ENCODE results near the gene TENT5C. TPM values are rescaled to one million over a fixed set of nuclear protein-coding genes. Genes with fewer than 3 reads are reported as not detected.
A peak's percentile ranks its signal among the peaks of the same experiment; 100 is the strongest.

Gene TENT5C
- total RNA-seq, 2 experiments from 2014 or later, result 64.5 to 66.1 TPM

GRCh38 chr1:117635805-117636204 is 30.0 kb downstream of the TENT5C start:
- DNase-seq, result no peak
- Mint-ChIP-seq H3K4me3 (no peak overlapping the region), H3K9me3 (no peaks in the 10 kb centered on the region), H3K4me1 (peaks cover 42% of the 10 kb centered on the region), H3K27me3 (no peaks in the 10 kb centered on the region), H3K27ac (no peak overlapping the region), H3K36me3 (ENCODE audit: low read depth) (no peaks in the 10 kb centered on the region)
- ChIA-PET POLR2A (interaction anchor here (1.2 kb wide), 1 partner anchor 18 kb away, joined by 3 read pairs; no protein-coding TSS in a partner anchor), CTCF (interaction anchor here (1.4 kb wide), 1 partner anchor 11 kb away, joined by 3 read pairs; no protein-coding TSS in a partner anchor)

DNA sequence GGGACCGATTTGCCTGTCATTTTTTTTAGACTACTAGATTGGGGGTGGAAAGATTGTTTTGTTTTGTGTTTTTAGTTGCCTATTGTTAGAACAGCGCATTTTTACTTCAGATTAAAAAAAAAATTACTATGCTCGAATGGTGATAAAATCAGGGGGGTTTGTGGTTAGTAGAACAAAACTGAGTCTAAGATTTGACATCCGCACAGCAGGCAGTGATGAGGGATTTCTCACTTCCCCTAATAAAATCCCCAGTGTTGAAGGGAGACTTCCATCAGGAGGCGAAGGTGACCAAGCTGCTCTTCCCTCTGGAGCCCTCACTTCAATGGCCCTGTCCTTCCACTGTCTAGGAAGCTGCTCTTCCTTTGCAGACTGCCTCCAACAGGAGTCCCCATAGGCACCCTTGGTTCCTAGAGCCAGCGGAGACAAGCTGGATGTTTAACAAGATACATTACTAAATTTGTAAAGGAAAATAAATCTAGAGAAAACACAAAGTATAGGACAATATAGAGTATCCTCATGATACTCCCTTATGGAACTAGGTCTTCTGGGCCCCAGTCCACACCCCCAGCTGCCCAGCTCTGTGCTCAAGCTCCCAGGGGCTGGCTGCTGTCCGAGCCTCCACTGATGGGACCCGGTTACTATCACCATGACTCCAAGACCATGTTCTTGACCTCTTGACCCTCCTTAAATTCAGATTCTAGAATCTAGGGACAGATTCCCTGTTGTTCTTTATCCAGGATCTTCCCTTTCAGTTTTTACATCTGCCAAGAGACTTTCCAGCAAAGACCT is 31.0 kb downstream of the TENT5C start:
- Mint-ChIP-seq H3K36me3 (ENCODE audit: low read depth) (no peaks in the 10 kb centered on the region), H3K27ac (no peak overlapping the region)
- POLR2A ChIA-PET, result interaction anchor here (1.2 to 1.4 kb wide), 3 partner anchors 9 to 31 kb away, joined by 3 read pairs; partner anchors contain the start of gene TENT5C

DNA sequence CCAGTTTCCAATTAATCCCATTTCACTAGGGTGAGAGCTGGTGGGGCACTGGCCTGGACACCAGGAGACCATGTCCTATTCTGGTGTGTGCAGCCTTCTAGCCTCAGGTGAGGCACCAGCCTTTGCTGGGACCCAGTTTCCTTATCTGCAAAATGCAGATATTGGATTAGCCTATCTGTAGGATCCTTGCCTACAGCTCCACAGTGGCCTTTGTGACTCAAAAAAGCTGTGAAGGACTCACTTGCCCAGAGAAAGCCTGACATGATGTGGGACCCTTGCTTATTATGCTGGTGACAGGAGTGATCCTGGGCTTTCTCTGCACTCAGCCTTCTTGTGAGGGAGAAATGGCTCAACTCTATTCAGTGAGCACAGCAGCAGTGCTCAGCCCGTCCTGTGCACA is 32.3 kb downstream of the TENT5C start:
- peak; percentile 8 for DNase-seq
- Mint-ChIP-seq H3K9me3 (no peaks in the 10 kb centered on the region), H3K27ac (no peak overlapping the region), H3K4me1 (peaks cover 23% of the 10 kb centered on the region), H3K4me3 (no peak overlapping the region), H3K36me3 (ENCODE audit: low read depth) (no peaks in the 10 kb centered on the region), H3K27me3 (no peaks in the 10 kb centered on the region)
- CTCF ChIA-PET, result interaction anchor here (1.3 to 1.7 kb wide), 2 partner anchors 10 to 116 kb away, joined by 3 to 4 read pairs; no protein-coding TSS in a partner anchor
- POLR2A ChIA-PET, result interaction anchor here (0.7 to 1.2 kb wide), 2 partner anchors 13 to 16 kb away, joined by 3 read pairs; no protein-coding TSS in a partner anchor

More for the DNA sequence above, 31.0 kb downstream of the TENT5C start:
- H3K27me3 Mint-ChIP-seq, result no peaks in the 10 kb centered on the region
- peaks cover 36% of the 10 kb centered on the region for H3K4me1 Mint-ChIP-seq
- CTCF ChIA-PET, result interaction anchor here (1.0 to 1.4 kb wide), 2 partner anchors 12 to 40 kb away, joined by 3 to 4 read pairs; no protein-coding TSS in a partner anchor
- H3K4me3 Mint-ChIP-seq, result no peak overlapping the region
- no peaks in the 10 kb centered on the region for H3K9me3 Mint-ChIP-seq
- DNase-seq, result peak; percentile 9

DNA sequence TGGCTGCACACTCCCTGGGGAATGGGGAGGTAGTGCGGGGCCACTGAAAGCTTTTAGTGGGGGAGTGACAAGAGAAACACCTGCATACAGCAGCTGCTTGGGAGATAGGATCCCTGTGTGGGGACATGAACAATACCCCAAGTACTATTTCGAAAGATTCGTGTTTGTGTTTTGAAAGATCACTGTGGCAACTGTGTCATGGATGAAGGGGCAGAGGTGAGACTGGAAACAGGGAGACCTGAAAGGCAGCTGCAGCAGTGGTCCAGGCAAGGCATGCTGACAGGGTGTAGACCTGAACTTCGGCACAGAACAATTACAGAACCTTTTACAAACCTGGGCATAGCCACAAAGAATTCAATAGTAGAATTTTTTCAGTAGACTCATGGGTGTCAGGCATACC is 32.9 kb downstream of the TENT5C start:
- Mint-ChIP-seq H3K9me3 (no peaks in the 10 kb centered on the region), H3K36me3 (ENCODE audit: low read depth) (no peaks in the 10 kb centered on the region), H3K27me3 (no peaks in the 10 kb centered on the region), H3K4me3 (no peak overlapping the region), H3K27ac (no peak overlapping the region), H3K4me1 (peaks cover 17% of the 10 kb centered on the region)
- no peak for DNase-seq
- CTCF ChIA-PET, result interaction anchor here (1.3 to 1.7 kb wide), 2 partner anchors 10 to 115 kb away, joined by 3 to 4 read pairs; no protein-coding TSS in a partner anchor
- POLR2A ChIA-PET, result interaction anchor here (0.7 to 1.2 kb wide), 2 partner anchors 13 to 15 kb away, joined by 3 read pairs; no protein-coding TSS in a partner anchor

DNA sequence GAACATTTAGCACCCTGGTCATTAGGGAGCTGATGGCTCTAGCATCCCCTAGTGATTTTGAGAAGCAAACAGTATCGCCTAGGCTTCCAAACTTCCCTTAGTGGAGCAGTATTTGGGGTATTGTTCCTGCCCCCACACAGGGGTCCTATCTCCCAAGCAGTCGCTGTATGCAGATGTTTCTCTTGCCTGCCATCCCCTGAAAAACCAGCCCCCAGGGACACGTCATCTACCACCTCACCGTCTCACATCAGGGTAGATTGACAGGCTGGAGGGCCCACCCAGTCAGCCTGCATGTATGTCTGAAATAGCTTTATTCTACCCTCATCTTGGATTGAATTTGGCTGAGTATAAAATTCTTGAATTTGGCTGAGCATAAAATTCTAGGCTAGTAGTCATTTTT is 33.9 kb downstream of the TENT5C start:
- no peak for DNase-seq
- ChIA-PET CTCF (interaction anchor here (1.2 kb wide), 1 partner anchor 12 kb away, joined by 3 read pairs; no protein-coding TSS in a partner anchor), POLR2A (interaction anchor here (0.5 kb wide), 1 partner anchor 25 kb away, joined by 3 read pairs; no protein-coding TSS in a partner anchor)
- no peaks in the 10 kb centered on the region for H3K27me3 Mint-ChIP-seq
- H3K36me3 Mint-ChIP-seq (ENCODE audit: low read depth), result no peaks in the 10 kb centered on the region
- H3K27ac Mint-ChIP-seq, result no peak overlapping the region
- peaks cover 16% of the 10 kb centered on the region for H3K4me1 Mint-ChIP-seq
- no peaks in the 10 kb centered on the region for H3K9me3 Mint-ChIP-seq
- no peak overlapping the region for H3K4me3 Mint-ChIP-seq

DNA sequence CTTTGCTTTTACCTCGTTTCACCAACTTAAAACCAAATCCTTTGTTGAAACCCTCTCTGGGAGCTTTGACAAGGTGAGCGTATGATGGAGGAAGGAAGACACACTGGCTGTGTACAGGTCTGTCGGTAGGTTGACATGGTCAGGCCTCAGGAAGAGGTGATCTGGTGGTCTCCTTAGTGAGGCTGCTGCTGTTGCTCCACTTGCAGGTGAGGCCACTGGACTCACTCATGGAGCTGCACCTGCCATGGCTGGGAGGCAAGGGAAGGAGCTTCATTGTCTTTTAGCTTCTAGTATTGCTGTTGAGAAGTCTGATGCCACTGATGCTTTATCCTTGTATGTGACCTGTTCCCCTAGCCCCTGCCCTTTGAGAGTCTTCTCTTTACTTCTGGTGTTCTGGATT is 35.7 kb downstream of the TENT5C start:
- Mint-ChIP-seq H3K4me3 (no peak overlapping the region), H3K9me3 (no peaks in the 10 kb centered on the region), H3K36me3 (ENCODE audit: low read depth) (no peaks in the 10 kb centered on the region), H3K4me1 (peaks cover 14% of the 10 kb centered on the region), H3K27ac (no peak overlapping the region), H3K27me3 (peaks cover 2% of the 10 kb centered on the region)
- ChIA-PET CTCF (interaction anchor here (1.3 kb wide), 1 partner anchor 112 kb away, joined by 3 read pairs; no protein-coding TSS in a partner anchor), POLR2A (interaction anchor here (1.5 to 2.2 kb wide), 2 partner anchors 15 to 34 kb away, joined by 4 to 13 read pairs; no protein-coding TSS in a partner anchor)
- peak; percentile 12 for DNase-seq

GRCh38 chr1:117642963-117643362 is 37.1 kb downstream of the TENT5C start:
- Mint-ChIP-seq H3K27me3 (peaks cover 2% of the 10 kb centered on the region), H3K4me3 (no peak overlapping the region), H3K27ac (no peak overlapping the region), H3K9me3 (no peaks in the 10 kb centered on the region), H3K36me3 (ENCODE audit: low read depth) (no peaks in the 10 kb centered on the region), H3K4me1 (peaks cover 11% of the 10 kb centered on the region)
- ChIA-PET POLR2A (interaction anchor here (1.0 to 2.2 kb wide), 3 partner anchors 13 to 36 kb away, joined by 3 to 13 read pairs (median 5); no protein-coding TSS in a partner anchor), CTCF (interaction anchor here (0.8 to 1.8 kb wide), 4 partner anchors 13 to 115 kb away, joined by 3 to 4 read pairs (median 4); no protein-coding TSS in a partner anchor)
- DNase-seq, result peak; percentile 6

GRCh38 chr1:117643601-117644000 is 37.8 kb downstream of the TENT5C start:
- Mint-ChIP-seq H3K36me3 (ENCODE audit: low read depth) (no peaks in the 10 kb centered on the region), H3K4me3 (no peak overlapping the region), H3K4me1 (peaks cover 14% of the 10 kb centered on the region), H3K27me3 (peaks cover 3% of the 10 kb centered on the region), H3K9me3 (no peaks in the 10 kb centered on the region), H3K27ac (no peak overlapping the region)
- CTCF ChIA-PET, result interaction anchor here (1.0 to 1.8 kb wide), 5 partner anchors 16 to 115 kb away, joined by 3 to 4 read pairs (median 3); partner anchors contain the start of gene TENT5C
- no peak for DNase-seq
- POLR2A ChIA-PET, result interaction anchor here (1.0 to 2.0 kb wide), 4 partner anchors 11 to 37 kb away, joined by 3 to 15 read pairs (median 4); partner anchors contain the start of gene TENT5C

- no peaks in the 10 kb centered on the region for H3K9me3 Mint-ChIP-seq
- no peaks in the 10 kb centered on the region for H3K36me3 Mint-ChIP-seq (ENCODE audit: low read depth)
- H3K4me1 Mint-ChIP-seq, result peaks cover 18% of the 10 kb centered on the region
- no peak overlapping the region for H3K27ac Mint-ChIP-seq
- ChIA-PET POLR2A (interaction anchor here (0.6 to 2.0 kb wide), 5 partner anchors 11 to 39 kb away, joined by 3 to 15 read pairs (median 4); partner anchors contain the start of gene TENT5C), CTCF (interaction anchor here (0.7 to 1.6 kb wide), 5 partner anchors 11 to 39 kb away, joined by 3 to 7 read pairs (median 3); partner anchors contain the start of gene TENT5C)
- DNase-seq, result peak; percentile 41
- no peak overlapping the region for H3K4me3 Mint-ChIP-seq
- peaks cover 3% of the 10 kb centered on the region for H3K27me3 Mint-ChIP-seq
These were observed 39.0 kb downstream of the TENT5C start for GRCh38 chr1:117644696-117645311.

DNA sequence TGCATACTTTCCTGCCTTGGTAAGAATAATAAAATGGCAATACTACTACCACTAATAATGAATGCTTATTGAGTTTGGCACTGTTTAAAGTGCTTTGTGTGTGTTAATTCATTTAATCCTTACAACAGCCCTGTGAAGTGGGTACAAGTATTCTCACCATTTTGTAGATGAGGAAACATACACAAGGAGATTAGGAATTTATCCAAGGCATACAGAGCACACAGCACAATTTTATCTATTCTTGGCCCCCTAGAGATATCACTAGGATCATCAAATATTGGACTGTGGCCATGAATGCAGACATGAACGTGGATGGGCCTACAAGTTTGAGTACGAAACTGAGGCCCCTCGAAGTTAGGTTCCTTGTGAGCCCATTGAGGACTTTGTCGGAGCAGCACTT is 39.5 kb downstream of the TENT5C start:
- Mint-ChIP-seq H3K4me1 (peaks cover 18% of the 10 kb centered on the region), H3K27ac (no peak overlapping the region), H3K9me3 (no peaks in the 10 kb centered on the region), H3K4me3 (no peak overlapping the region), H3K27me3 (peaks cover 3% of the 10 kb centered on the region), H3K36me3 (ENCODE audit: low read depth) (no peaks in the 10 kb centered on the region)
- ChIA-PET CTCF (interaction anchor here (1.1 to 1.6 kb wide), 3 partner anchors 11 to 29 kb away, joined by 3 to 7 read pairs (median 3); no protein-coding TSS in a partner anchor), POLR2A (interaction anchor here (1.5 kb wide), 1 partner anchor 10 kb away, joined by 15 read pairs; no protein-coding TSS in a partner anchor)
- DNase-seq, result no peak

DNA sequence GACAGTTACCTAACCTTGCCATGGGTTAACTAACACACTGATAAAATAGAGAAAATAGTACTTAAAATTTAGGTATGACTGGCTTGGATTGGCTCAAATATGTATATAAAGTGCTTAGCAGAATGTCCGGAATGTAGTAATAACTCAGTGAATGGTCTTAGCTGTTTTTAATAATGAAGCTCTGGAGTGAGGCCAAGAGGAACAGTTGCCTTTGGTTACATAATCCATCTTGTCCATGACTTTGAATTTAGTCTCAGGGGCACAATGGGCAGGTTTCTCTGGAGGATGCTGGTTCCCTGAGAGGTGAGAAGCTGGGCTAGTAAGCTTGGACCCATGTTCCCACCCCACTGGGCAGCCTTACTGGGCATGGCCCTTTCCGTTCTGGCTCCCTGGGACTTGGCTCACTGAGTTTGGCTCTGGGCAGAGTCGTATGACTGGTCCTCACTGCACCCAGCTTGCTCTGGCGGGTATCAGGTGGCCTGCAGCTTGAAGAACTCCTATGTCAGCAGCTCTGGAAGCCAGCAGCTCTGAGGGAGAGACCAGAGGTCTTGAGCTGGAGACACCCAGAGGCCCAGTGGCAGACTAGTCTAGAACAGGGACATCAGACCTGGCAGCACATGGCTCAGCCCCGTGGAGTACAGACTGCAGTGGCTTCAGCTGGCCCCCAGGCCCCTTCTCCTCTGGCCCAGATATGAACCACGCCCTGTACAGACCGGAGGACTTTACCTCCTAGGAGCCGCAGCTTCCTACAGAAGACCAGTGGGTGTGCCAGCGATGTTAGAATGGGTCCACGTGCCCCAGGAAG is 40.4 kb downstream of the TENT5C start:
- Mint-ChIP-seq H3K27me3 (peaks cover 3% of the 10 kb centered on the region), H3K4me3 (no peak overlapping the region), H3K27ac (no peak overlapping the region), H3K4me1 (peaks cover 22% of the 10 kb centered on the region), H3K36me3 (ENCODE audit: low read depth) (no peaks in the 10 kb centered on the region), H3K9me3 (no peaks in the 10 kb centered on the region)
- ChIA-PET CTCF (interaction anchor here (1.0 to 1.3 kb wide), 3 partner anchors 10 to 108 kb away, joined by 3 to 4 read pairs (median 3); no protein-coding TSS in a partner anchor), POLR2A (interaction anchor here (21.3 kb wide), 1 partner anchor 33 kb away, joined by 512 read pairs; the partner anchor contains the start of gene TENT5C)
- DNase-seq, result no peak

All from activated CD4-positive, alpha-beta memory T cell treated with anti-CD3 and anti-CD28 coated beads, Interleukin-2, amount 10 ng/mL, durations not matched to agents 7 days and 5 days (primary cell).